Stimulated activated CD4-positive, alpha-beta T cell treated with anti-CD3 and anti-CD28 coated beads, Interleukin-2, amount 100 ng/mL, for 48 hours (primary cell): ENCODE data around the gene PEMT.

Experiments
- DNase-seq, 2 donors: peaks; one replicate each; pipeline ENCODE4 v3.0.0-alpha.2; 2020

Gene PEMT

GRCh38 chr17:17513626-17514025 is 77.9 kb downstream of the PEMT start:
- no peak for DNase-seq

GRCh38 chr17:17512866-17513265 is 78.6 kb downstream of the PEMT start:
- DNase-seq = no peak

GRCh38 chr17:17511881-17512858 is 79.3 kb downstream of the PEMT start:
- no peak for DNase-seq

- no peak for DNase-seq
These were observed 80.2 kb downstream of the PEMT start for GRCh38 chr17:17511293-17511741.

- DNase-seq = no peak
These were observed 80.8 kb downstream of the PEMT start for GRCh38 chr17:17510456-17511292.

GRCh38 chr17:17509601-17510425 is 81.7 kb downstream of the PEMT start:
- DNase-seq = no peak

GRCh38 chr17:17508646-17509591 is 82.6 kb downstream of the PEMT start:
- no peak for DNase-seq

- no peak for DNase-seq
These were observed 83.4 kb downstream of the PEMT start for GRCh38 chr17:17508019-17508535.

- no peak for DNase-seq
These were observed 84.0 kb downstream of the PEMT start for GRCh38 chr17:17507465-17508011.

GRCh38 chr17:17506893-17507464 is 84.5 kb downstream of the PEMT start:
- DNase-seq = no peak

- DNase-seq = no peak
These were observed 85.2 kb downstream of the PEMT start for GRCh38 chr17:17506181-17506741.

GRCh38 chr17:17505610-17506171 is 85.8 kb downstream of the PEMT start:
- no peak for DNase-seq

- DNase-seq = no peak
These were observed 86.4 kb downstream of the PEMT start for GRCh38 chr17:17505151-17505550.

GRCh38 chr17:17504341-17505140 is 87.0 kb downstream of the PEMT start:
- DNase-seq = no peak

- no peak for DNase-seq
These were observed 87.9 kb downstream of the PEMT start for GRCh38 chr17:17503566-17504130.

- DNase-seq = no peak
These were observed 88.6 kb downstream of the PEMT start for GRCh38 chr17:17502741-17503565.

- DNase-seq = peak in 1 of 2 donors; percentile 13
These were observed 90.4 kb downstream of the PEMT start for GRCh38 chr17:17500999-17501605.
